Measurements from ENCODE around the gene FBN2.
A peak's percentile ranks its signal among the peaks of the same experiment; 100 is the strongest.

The FBN2 gene

GRCh38 chr5:128538000-128538249, at the start of gene FBN2:
Gene FBN2 (minus strand): TSS chr5:128538245. CDS start chr5:128537603, 642 bp downstream.
- DNase-seq: no peak

- DNase-seq: no peak
Measured at GRCh38 chr5:128587275-128587674, 49.2 kb upstream of the FBN2 start.

- DNase-seq: no peak
Measured at GRCh38 chr5:128586848-128587247, 48.8 kb upstream of the FBN2 start.

- DNase-seq: no peak
Measured at GRCh38 chr5:128579639-128580038, 41.6 kb upstream of the FBN2 start.

DNA sequence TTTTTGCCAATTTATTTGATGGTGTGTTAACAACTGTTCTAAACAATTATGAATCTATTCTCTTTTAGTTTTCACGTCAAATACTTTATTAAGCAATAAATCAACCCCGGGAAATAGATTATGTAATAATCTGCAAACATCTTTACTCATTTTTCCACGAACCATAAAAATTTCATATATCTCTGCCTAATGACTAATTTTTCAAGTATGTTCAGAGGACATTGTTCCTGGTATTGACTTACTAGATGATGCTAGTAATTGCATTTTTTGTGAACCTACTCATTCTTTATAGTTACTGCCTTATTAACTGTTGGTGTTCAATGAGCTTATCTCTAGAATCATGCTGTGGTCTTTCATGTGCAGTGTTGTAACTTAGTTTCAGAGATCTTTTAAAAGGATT, 41.0 kb upstream of the FBN2 start:
- no peak for DNase-seq

- no peak for DNase-seq
Measured at GRCh38 chr5:128574041-128574440, 36.0 kb upstream of the FBN2 start.

DNA sequence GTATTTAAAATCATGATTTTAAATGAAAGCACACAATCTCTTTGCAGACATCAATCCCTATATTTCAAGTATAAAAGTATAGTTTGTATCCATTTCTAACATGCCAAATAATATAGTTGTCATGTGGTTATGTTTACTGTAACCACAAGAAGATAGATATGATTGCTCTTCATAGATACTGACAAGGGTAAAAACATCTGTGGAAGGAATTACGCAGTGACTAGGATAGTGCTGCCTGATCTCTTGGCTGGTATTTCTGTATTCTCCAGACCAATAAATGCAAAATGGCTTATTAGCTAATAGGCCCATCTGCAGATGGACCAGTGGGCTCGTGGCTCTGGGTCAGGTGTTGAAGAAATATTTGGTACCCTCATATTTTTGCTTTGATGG, 34.9 kb upstream of the FBN2 start:
- DNase-seq: no peak

GRCh38 chr5:128572051-128572929, 34.2 kb upstream of the FBN2 start:
- no peak for DNase-seq

GRCh38 chr5:128566178-128566577, 28.1 kb upstream of the FBN2 start:
- no peak for DNase-seq

DNA sequence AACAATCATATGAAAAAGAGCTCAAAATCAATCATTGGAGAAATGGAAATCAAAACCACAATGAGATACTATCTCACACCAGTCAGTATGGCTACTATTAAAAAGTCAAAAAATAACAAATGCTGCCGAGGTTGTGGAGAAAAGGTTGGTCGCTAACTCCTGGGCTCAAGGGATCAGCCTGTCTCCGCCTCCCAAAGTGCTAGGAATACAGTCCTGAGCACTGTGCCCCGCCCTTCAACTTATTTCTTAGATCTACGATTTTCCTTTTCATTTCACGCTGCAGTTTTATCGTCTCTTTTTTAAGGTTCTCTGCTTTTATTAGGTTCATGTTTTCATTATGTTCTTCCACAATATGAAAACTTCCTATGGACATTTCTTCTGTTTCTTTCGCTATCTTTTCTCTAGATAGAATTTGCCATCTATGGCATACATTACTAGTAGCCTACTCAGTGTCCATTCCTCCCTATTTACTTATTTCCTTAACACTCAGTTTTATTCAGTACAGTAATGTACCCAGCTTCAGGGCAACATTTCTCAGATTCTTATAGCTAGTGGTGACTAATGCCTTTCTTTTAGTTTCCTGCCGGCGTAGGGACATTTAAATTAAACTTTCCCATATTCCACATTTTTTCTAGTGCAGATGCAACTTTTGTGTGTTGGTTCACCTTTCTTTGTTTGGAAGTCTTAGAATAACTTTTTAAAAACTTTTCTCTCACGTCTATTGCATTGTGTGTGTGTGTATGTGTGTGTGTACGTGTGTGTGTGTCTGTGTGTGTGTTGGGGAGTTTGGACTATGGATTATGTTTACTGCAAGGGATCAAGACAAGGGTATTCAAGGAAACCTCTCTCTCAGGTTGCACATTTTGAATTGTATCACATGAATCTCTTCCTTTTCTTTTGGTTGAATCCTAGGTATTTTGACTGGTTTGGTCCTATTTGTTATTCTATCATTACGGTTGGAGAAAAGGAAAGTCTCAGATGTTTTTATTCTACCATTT, 21.6 kb upstream of the FBN2 start:
- DNase-seq: no peak

DNA sequence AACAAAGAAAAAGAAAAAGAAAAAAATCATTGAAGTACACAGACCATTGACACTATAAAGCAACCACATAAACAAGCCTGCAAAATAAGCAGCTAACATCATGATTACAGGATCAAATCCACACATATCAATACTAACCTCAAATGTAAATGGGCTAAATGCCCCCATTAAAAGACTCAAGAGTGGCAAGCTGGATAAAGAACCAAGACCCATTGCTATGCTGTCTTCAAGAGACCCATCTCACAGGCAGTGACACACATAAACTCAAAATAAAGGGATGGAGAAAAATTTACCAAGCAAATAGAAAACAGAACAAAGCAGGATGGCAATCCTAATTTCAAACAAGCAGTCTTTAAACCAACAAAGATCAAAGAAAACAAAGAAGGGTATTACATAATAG, 15.7 kb upstream of the FBN2 start:
- DNase-seq: no peak

DNA sequence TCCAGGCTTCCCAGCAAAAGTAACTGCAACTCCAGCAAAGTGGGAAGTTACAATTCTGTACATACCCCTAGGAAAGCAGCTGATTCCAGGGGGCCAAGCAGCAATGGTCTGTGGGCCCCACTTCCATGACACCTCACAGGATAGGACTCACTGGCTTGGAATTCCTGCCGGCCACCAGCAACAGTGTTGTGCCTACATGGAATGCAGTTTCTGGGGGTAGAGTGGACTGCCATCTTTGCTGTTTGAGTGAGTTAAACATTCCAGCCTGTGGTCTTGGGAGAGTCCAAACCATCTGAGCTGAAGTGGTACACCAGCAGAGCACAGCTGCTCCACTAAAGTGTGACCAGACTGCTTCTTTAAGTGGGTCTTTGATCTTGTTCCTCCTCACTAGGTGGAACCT, 13.4 kb upstream of the FBN2 start:
- no peak for DNase-seq

GRCh38 chr5:128549496-128549895, 11.5 kb upstream of the FBN2 start:
- no peak for DNase-seq

DNA sequence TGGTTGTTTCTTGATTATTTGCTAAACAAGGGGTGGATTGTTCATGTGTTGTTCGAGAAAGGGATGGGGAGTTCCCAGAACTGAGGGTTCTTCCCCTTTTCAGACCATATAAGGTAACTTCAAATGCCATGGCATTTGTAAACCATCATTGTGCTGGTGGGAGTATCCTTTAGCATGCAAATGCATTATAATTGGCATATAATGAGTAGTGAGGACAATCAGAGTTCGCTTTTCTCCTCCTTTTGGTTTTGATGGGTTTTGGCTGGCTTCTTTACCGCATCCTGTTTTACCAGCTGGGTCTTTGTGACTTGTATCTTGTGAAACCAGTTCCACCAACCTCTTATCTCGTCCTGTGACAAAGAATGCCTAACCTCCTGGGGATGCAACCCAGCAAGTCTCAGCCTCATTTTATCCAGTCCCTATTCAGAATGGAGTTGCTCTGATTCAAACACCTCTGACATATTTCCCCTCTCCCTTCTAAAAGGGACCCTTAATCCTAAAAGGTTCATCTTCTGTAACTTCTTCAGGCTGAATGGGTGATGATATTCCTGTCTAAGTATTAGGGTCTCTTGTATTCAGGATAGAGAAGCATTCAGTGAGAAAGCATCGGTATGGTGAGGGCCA, 8.7 kb upstream of the FBN2 start:
- no peak for DNase-seq

- DNase-seq: no peak
Measured at GRCh38 chr5:128541385-128541784, 3.3 kb upstream of the FBN2 start.

GRCh38 chr5:128539038-128539429, 989 bp upstream of the FBN2 start:
- no peak for DNase-seq

GRCh38 chr5:128538250-128539037, 399 bp upstream of the FBN2 start:
- no peak for DNase-seq

DNA sequence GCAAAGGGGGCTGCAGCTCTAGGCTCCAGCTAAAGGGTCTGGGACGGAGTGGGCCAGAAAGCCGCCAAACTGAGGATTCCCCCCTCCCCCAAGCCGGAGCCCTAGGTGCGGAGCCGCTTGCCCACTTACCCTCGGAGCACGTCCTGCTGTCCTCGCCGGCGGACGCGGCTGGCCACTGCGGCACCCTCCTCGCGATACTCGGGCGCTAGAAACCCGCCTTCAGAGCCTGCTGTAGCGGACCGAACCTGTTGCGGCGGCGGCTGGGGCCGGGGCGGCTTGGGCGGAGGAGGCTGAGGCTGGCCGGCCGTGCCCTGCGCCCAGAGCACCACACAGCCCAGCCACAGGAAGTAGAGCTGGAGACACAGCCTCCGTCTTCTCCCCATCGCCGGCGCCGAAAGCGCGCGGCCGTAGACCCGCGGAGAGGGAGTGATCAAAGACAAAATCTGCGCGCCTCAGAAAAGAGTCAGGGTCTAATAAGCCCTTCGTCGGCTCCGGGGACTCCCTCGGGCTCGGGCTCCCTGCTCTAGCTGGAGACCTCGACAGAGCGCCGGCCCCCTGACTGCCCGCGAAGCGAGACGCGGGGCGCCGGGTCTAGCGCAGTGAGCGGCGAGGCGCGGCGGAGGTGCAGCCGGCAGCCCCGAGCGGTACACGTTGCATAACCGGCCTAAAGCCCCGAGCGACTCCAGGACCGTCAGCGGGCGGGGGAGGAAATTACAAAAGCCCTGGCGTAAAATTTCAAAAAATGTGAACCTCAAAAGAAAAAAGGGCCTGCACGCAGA, 635 bp downstream of the FBN2 start:
- peak in 1 of 2 experiments; percentile 18 for DNase-seq

DNA sequence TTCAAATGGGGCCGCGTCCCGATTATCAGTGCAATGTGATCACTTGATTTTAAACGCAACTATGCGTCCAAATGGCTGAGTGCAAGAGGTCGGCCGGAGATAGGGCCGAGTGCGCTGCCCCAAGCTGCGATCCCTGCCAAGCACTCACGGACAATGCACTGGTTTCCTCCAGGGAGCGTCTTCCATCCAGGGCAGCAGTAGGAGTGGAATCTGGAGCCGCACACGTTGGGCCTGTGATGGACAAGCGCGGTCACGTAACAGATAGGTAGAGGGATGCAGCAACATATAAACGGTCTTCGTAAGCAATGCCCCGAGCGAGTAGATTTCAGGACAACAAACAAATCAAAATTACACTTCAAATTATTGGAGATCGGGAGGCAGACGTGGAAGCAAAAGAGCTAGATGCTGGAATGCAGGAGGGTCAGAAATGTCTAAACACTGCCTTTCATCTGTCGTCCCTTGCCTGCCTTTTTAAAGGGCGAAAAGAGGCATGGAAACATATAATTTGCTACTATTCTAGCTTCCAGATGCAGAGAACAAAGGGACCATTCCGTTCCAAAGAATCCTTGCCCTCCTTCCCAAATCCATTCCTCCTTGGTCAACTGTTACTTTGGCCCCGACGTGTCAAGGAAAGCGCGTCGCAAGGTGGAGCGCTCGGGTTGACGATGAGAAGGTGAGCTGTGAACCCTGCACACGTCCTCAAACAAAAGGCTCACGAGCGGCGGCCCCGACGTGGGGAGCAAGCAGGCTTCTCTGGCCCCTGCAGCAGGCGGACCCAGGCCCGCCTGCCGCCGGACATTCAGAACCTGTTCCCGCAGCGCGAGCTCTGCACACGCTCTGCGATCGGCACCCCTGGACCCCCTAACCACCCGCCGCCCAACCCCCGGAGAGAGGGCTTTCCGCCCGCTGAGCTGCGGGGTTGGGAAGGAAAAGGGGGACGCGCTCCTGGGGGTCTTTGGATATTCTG, 1.5 kb downstream of the FBN2 start:
- no peak for DNase-seq

DNA sequence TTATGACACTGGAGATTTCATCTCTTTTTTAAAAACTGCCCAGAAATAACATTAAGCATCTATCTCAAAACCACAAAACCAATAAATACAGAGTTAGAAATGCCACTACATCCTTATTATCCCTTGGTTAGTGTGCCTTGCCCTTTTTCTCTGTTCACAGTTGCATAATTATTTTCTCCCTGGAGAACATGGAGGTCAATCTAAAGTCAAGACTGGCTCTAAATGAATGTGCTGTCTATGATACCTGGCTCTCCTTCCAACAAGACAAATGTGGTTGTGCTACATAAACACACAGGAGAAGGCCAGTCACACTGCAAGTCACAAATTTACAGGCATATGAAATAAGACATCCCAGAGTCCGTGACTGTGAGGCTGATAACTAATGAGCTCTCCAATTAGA, 2.8 kb downstream of the FBN2 start:
- no peak for DNase-seq

GRCh38 chr5:128534726-128535125, 3.3 kb downstream of the FBN2 start:
- no peak for DNase-seq

Measured in activated T-cell treated with anti-CD3 and anti-CD28 coated beads, Interleukin-2, amount 50 U/mL, for 48 hours (primary cell).